ENCODE data around the gene UNC5B.

GRCh38 chr10:71203716-71204115 lies 8.7 kb upstream of the UNC5B start:
- TF ChIP-seq CTCF (IDR thresholded peaks at IDR 0.05) (no peak), POLR2A (IDR thresholded peaks at IDR 0.05) (no peak)
